ENCODE measurements around the gene GSPT1.

DNA sequence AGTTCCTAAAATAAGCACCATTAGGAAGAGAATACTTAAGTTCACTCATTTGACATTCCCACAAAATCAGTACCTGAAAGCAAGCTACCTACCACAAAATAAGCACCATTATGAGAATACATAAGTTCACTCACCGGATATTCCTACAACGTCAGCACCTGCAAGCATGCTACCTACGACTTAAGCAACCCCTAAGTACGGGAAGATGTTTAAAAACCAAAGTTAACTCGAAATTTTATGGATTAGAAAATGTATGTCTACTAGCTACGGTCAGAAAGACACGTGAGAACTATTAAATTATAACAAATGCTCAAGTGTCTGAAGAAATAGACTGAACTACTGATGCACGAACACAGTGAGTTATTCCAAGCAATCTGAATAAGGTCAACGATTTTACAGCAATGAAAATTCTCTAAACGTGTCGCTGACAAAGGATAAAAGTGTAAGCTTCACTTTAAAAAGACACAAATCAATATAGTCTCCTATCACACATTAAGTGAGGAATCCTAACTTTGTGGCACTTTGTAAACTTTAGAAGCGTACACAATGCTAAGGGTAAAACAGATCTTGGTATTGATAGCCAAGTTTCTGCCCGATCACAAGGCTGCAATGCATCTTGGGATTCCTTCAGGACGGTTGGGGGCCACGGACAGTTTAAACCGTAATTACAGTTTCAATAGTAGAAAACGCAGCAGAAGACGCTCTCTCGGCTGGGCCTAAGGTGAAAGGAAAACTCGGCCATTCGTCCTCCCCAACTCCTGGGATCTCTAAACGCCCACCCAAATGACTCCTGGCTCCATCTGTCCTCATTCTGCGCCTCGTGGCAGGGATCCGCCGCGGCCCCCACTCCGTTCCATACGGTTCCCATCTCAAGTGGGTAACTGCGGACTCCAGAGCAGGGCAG is 1.3 kb downstream of the GSPT1 start:
- TF ChIP-seq, protein P1, sequence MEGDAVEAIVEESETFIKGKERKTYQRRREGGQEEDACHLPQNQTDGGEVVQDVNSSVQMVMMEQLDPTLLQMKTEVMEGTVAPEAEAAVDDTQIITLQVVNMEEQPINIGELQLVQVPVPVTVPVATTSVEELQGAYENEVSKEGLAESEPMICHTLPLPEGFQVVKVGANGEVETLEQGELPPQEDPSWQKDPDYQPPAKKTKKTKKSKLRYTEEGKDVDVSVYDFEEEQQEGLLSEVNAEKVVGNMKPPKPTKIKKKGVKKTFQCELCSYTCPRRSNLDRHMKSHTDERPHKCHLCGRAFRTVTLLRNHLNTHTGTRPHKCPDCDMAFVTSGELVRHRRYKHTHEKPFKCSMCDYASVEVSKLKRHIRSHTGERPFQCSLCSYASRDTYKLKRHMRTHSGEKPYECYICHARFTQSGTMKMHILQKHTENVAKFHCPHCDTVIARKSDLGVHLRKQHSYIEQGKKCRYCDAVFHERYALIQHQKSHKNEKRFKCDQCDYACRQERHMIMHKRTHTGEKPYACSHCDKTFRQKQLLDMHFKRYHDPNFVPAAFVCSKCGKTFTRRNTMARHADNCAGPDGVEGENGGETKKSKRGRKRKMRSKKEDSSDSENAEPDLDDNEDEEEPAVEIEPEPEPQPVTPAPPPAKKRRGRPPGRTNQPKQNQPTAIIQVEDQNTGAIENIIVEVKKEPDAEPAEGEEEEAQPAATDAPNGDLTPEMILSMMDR (IDR thresholded peaks at IDR 0.05; ENCODE audit: insufficient read depth, low read length) = no peak
- no peak for TF ChIP-seq SPI1 (IDR thresholded peaks at IDR 0.05; ENCODE audit: borderline replicate concordance, low read depth)
- TF ChIP-seq GABPA (IDR thresholded peaks at IDR 0.05; ENCODE audit: low read depth) = no peak
